GM18511 (cell line): ENCODE measurements around the gene FGF18.

Experiments
- ATAC-seq: cut with Tn5 transposase; IDR thresholded peaks from one replicate; pipeline ENCODE4 v1.9.1; 2021; ENCODE audit warnings: mild to moderate bottlenecking, moderate library complexity; ENCODE audit not compliant: unreplicated experiment

Gene FGF18

GRCh38 chr5:171422495-171422894 is 3.0 kb downstream of the FGF18 start:
- ATAC-seq: no peak

GRCh38 chr5:171422902-171423663 is 3.6 kb downstream of the FGF18 start:
- ATAC-seq: no peak

GRCh38 chr5:171424726-171425125 is 5.3 kb downstream of the FGF18 start:
- no peak for ATAC-seq

GRCh38 chr5:171425596-171426244 is 6.3 kb downstream of the FGF18 start:
- no peak for ATAC-seq

- no peak for ATAC-seq
Measured at GRCh38 chr5:171426266-171426665, 6.8 kb downstream of the FGF18 start.

- ATAC-seq: no peak
Measured at GRCh38 chr5:171426680-171427079, 7.2 kb downstream of the FGF18 start.

- no peak for ATAC-seq
Measured at GRCh38 chr5:171427318-171428167, 8.1 kb downstream of the FGF18 start.

- no peak for ATAC-seq
Measured at GRCh38 chr5:171428168-171428696, 8.8 kb downstream of the FGF18 start.

- no peak for ATAC-seq
Measured at GRCh38 chr5:171428809-171429542, 9.5 kb downstream of the FGF18 start.

- no peak for ATAC-seq
Measured at GRCh38 chr5:171429543-171429910, 10.1 kb downstream of the FGF18 start.

- no peak for ATAC-seq
Measured at GRCh38 chr5:171431251-171431777, 11.9 kb downstream of the FGF18 start.

- ATAC-seq: no peak
Measured at GRCh38 chr5:171432076-171432475, 12.6 kb downstream of the FGF18 start.

- ATAC-seq: no peak
Measured at GRCh38 chr5:171432583-171433351, 13.3 kb downstream of the FGF18 start.

- ATAC-seq: no peak
Measured at GRCh38 chr5:171433352-171433698, 13.9 kb downstream of the FGF18 start.

GRCh38 chr5:171433982-171434676 is 14.7 kb downstream of the FGF18 start:
- ATAC-seq: no peak

- no peak for ATAC-seq
Measured at GRCh38 chr5:171434874-171435273, 15.4 kb downstream of the FGF18 start.

GRCh38 chr5:171435908-171436307 is 16.5 kb downstream of the FGF18 start:
- ATAC-seq: no peak

- no peak for ATAC-seq
Measured at GRCh38 chr5:171436804-171437285, 17.4 kb downstream of the FGF18 start.

- no peak for ATAC-seq
Measured at GRCh38 chr5:171437286-171437821, 17.9 kb downstream of the FGF18 start.
